OCI-LY7 (cell line): ENCODE measurements around the gene ACOX1. TPM values are rescaled to one million over a fixed set of nuclear protein-coding genes. Genes with fewer than 3 reads are reported as not detected.

Experiments
- BruUV-seq: library from RNA; stranded (reverse); fragments of 400-500 nt; replicated peaks from 2 replicates; lab custom pipeline; 2021; lab: Mats Ljungman, UMichigan
- CTCF ChIA-PET: fragments of 300-600 bp; sonication (Branson Sonifier 250); formaldehyde crosslinking; loops from one replicate; lab custom pipeline; 2022; ENCODE audit warnings: antibody characterized with exemption; ENCODE audit not compliant: unreplicated experiment; lab: Charles Lee
- POLR2A ChIA-PET: fragments of 300-600 bp; sonication (Branson Sonifier 250); formaldehyde crosslinking; loops from one replicate; lab custom pipeline; 2022; ENCODE audit warnings: antibody characterized with exemption; lab: Charles Lee
- DNase-seq: peaks from one replicate; pipeline ENCODE4 v3.0.0-alpha.2; 2015; ENCODE audit warnings: low spot score
- H2AFZ ChIP-seq: fragments of 200-600 bp; sonication (generic), shearing (Covaris generic); 2 replicates; pipeline ENCODE4 v1.6.1; 2014; ENCODE audit warnings: mild to moderate bottlenecking, antibody characterized with exemption, low read length, moderate library complexity
- H3K27ac ChIP-seq: fragments of 200-600 bp; sonication (generic); 2 replicates; pipeline ENCODE4 v1.5.1; 2014; ENCODE audit warnings: mixed run types, low read depth, mild to moderate bottlenecking, moderate library complexity, low read length, inconsistent platforms; ENCODE audit not compliant: poor library complexity, severe bottlenecking
- H3K36me3 ChIP-seq: fragments of 200-600 bp; sonication (generic); 2 replicates; pipeline ENCODE4 v1.6.1; 2014; ENCODE audit warnings: mild to moderate bottlenecking, antibody characterized with exemption, low read length, moderate library complexity, mixed read lengths; ENCODE audit not compliant: insufficient read depth
- H3K4me1 ChIP-seq: fragments of 200-600 bp; sonication (generic); 2 replicates; pipeline ENCODE4 v1.5.1; 2014; ENCODE audit warnings: mild to moderate bottlenecking, low read length; ENCODE audit not compliant: insufficient read depth, poor library complexity, severe bottlenecking
- H3K4me2 ChIP-seq: fragments of 200-600 bp; sonication (generic); 2 replicates; pipeline ENCODE4 v1.6.1; 2014; ENCODE audit warnings: mild to moderate bottlenecking, low read length
- H3K4me3 ChIP-seq: fragments of 200-600 bp; sonication (generic); 2 replicates; pipeline ENCODE4 v1.5.1; 2014; ENCODE audit warnings: mild to moderate bottlenecking, low read depth, low read length; ENCODE audit not compliant: poor library complexity, severe bottlenecking
- H3K79me2 ChIP-seq: fragments of 200-600 bp; sonication (generic); 2 replicates; pipeline ENCODE4 v1.6.1; 2016; ENCODE audit warnings: low read depth, mild to moderate bottlenecking, low read length, moderate library complexity, mixed read lengths; ENCODE audit not compliant: insufficient read depth
- H3K9me2 ChIP-seq: fragments of 200-600 bp; sonication (generic); 2 replicates; pipeline ENCODE4 v1.6.1; 2016; ENCODE audit warnings: mild to moderate bottlenecking, low read length, mixed read lengths; ENCODE audit not compliant: insufficient read depth
- H3K9me3 ChIP-seq: fragments of 200-600 bp; sonication (generic); 2 replicates; pipeline ENCODE4 v1.6.1; 2014; ENCODE audit warnings: mild to moderate bottlenecking, mixed run types, low read length, mixed read lengths
- H4K20me1 ChIP-seq: fragments of 200-600 bp; sonication (generic); 2 replicates; pipeline ENCODE4 v1.6.1; 2014; ENCODE audit warnings: mild to moderate bottlenecking, antibody characterized with exemption, low read length, moderate library complexity, mixed read lengths; ENCODE audit not compliant: insufficient read depth
- EZH2phosphoT487 ChIP-seq: fragments of 200-600 bp; sonication (generic); IDR thresholded peaks from 2 replicates; pipeline ENCODE4 v1.6.1; 2018; ENCODE audit warnings: low read depth, borderline replicate concordance, mild to moderate bottlenecking, mixed run types, antibody characterized with exemption, low read length, moderate library complexity, mixed read lengths
- intact Hi-C: fragments of 100-400 bp; cut with micrococcal nuclease; formaldehyde crosslinking; loops from one replicate; pipeline ENCODE4 v1.10.0; 2022; ENCODE audit not compliant: unreplicated experiment
- total RNA-seq, 2 experiments: library from RNA; depleted of rRNA in 1 of 2; stranded (reverse); fragments of >200 nt in 1 of 2; shearing (Covaris generic) in 1 of 2; gene quantifications; 2 replicates each; pipeline ENCODE4 v1.2.3, GENCODE V29; 2014 to 2022
- TF ChIP-seq, protein P1 (sequence below): fragments of 200-600 bp; sonication (generic); conservative IDR thresholded peaks from 2 replicates; pipeline ENCODE4 v1.5.1; 2014; ENCODE audit warnings: mild to moderate bottlenecking, antibody characterized with exemption, low read length, moderate library complexity, mixed read lengths

The ACOX1 gene
- total RNA-seq, 2 experiments from 2014 or later: 22.6 to 34.6 TPM

- H3K79me2 ChIP-seq: peaks cover 16% of the 10 kb centered on the region
- no peaks in the 10 kb centered on the region for H3K9me2 ChIP-seq
- H3K4me2 ChIP-seq: no peak overlapping the region
- TF ChIP-seq, protein P1, sequence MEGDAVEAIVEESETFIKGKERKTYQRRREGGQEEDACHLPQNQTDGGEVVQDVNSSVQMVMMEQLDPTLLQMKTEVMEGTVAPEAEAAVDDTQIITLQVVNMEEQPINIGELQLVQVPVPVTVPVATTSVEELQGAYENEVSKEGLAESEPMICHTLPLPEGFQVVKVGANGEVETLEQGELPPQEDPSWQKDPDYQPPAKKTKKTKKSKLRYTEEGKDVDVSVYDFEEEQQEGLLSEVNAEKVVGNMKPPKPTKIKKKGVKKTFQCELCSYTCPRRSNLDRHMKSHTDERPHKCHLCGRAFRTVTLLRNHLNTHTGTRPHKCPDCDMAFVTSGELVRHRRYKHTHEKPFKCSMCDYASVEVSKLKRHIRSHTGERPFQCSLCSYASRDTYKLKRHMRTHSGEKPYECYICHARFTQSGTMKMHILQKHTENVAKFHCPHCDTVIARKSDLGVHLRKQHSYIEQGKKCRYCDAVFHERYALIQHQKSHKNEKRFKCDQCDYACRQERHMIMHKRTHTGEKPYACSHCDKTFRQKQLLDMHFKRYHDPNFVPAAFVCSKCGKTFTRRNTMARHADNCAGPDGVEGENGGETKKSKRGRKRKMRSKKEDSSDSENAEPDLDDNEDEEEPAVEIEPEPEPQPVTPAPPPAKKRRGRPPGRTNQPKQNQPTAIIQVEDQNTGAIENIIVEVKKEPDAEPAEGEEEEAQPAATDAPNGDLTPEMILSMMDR: no peak
- no peak for TF ChIP-seq EZH2phosphoT487
- no peak overlapping the region for H3K4me3 ChIP-seq
- H3K4me1 ChIP-seq: peaks cover 25% of the 10 kb centered on the region
- H4K20me1 ChIP-seq: no peaks in the 10 kb centered on the region
- BruUV-seq: no TSS peak
- no peak for DNase-seq
- H3K9me3 ChIP-seq: no peaks in the 10 kb centered on the region
- no peak overlapping the region for H3K27ac ChIP-seq
- ChIA-PET POLR2A (interaction anchor here (0.8 to 1.1 kb wide), 2 partner anchors 22 to 47 kb away, joined by 3 to 4 read pairs; partner anchors contain the start of gene WBP2), CTCF (no interaction called here)
- no peak overlapping the region for H2AFZ ChIP-seq
- H3K36me3 ChIP-seq: peaks cover 60% of the 10 kb centered on the region
- intact Hi-C loops: loop anchor here (10.0 kb wide), 2 partner anchors 202 to 362 kb away; partner anchors contain the start of genes EXOC7 and UBALD2
Measured at GRCh38 chr17:75902406-75902805, 76.6 kb downstream of the ACOX1 start.

GRCh38 chr17:75901727-75902126 is 77.2 kb downstream of the ACOX1 start:
- no peak for DNase-seq
- H3K4me1 ChIP-seq: peaks cover 30% of the 10 kb centered on the region
- H3K9me3 ChIP-seq: no peaks in the 10 kb centered on the region
- H3K36me3 ChIP-seq: peaks cover 62% of the 10 kb centered on the region
- H3K27ac ChIP-seq: no peak overlapping the region
- H3K4me3 ChIP-seq: no peak overlapping the region
- intact Hi-C loops: loop anchor here (10.0 kb wide), 2 partner anchors 203 to 363 kb away; partner anchors contain the start of genes EXOC7 and UBALD2
- ChIA-PET CTCF (no interaction called here), POLR2A (interaction anchor here (0.6 kb wide), 1 partner anchor 49 kb away, joined by 4 read pairs; no protein-coding TSS in a partner anchor)
- H4K20me1 ChIP-seq: no peaks in the 10 kb centered on the region
- BruUV-seq: no TSS peak
- no peak overlapping the region for H3K4me2 ChIP-seq
- H3K79me2 ChIP-seq: peaks cover 16% of the 10 kb centered on the region
- H3K9me2 ChIP-seq: no peaks in the 10 kb centered on the region
- no peak overlapping the region for H2AFZ ChIP-seq
- TF ChIP-seq, protein P1: no peak

DNA sequence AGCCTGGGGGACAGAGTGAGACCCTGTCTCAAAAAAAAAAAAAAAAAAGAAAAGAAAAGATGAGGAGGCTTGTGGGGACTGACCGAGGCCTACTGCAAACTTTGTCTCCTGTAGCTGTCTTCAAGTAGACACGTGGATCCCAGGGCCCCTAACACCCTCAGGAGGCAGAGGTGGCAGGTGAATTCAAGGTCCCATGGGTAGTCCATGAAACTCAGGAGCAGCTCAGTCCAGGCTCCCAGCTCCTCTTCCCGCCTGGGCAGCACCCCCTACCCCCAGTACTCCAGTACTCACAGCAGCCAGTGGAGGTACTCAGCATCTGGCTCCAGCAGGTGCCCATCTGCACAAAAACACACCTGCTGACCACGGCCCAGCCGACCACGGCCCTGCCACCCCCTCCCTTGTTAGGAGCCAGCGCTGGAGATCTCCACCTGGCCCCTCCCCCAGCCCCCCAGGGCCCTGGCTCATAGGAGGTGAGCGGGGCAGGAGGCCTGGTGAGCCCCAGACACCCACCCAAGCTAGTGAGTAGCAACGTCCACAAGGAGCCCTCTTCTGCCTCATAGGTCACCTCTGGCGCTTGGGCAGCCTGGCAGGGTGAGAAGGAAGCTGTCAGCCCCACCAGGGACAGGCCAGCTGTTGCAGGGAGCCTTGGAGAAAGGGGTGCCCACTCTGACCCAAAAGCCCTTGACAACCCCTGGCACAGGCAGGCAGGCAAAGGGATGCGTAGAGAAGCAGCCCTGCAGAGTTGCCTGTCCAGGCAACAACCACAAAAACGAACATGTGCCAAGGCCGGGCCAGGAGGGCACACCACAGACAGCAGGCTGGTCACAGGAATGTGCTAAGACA is 78.1 kb downstream of the ACOX1 start:
- no TSS peak for BruUV-seq

More for the DNA sequence above, 78.1 kb downstream of the ACOX1 start:
- H3K9me2 ChIP-seq: no peaks in the 10 kb centered on the region
- H3K9me3 ChIP-seq: no peaks in the 10 kb centered on the region
- no peak overlapping the region for H3K4me2 ChIP-seq
- CTCF ChIA-PET: no interaction called here
- H3K4me3 ChIP-seq: no peak overlapping the region
- POLR2A ChIA-PET: no interaction called here
- H3K4me1 ChIP-seq: peaks cover 29% of the 10 kb centered on the region
- no peak for TF ChIP-seq EZH2phosphoT487
- TF ChIP-seq, protein P1: no peak
- no peak overlapping the region for H3K27ac ChIP-seq
- peaks cover 62% of the 10 kb centered on the region for H3K36me3 ChIP-seq
- no peak overlapping the region for H2AFZ ChIP-seq
- H4K20me1 ChIP-seq: no peaks in the 10 kb centered on the region
- no peak for DNase-seq
- intact Hi-C loops: loop anchor here (10.0 kb wide), 2 partner anchors 204 to 364 kb away; partner anchors contain the start of genes EXOC7 and UBALD2
- H3K79me2 ChIP-seq: peaks cover 16% of the 10 kb centered on the region
